WTC11 (cell line): Measurements from ENCODE around the gene PGF. TPM values are rescaled to one million over a fixed set of nuclear protein-coding genes. Genes with fewer than 3 reads are reported as not detected.
"Not testable (repeated sequence)": the region's sequence is repeated elsewhere in the genome, so short reads cannot be mapped to it uniquely, and the experiment has no call there.

Experiments used
- ATAC-seq: fragments of 200-7000 bp; cut with Tn5 transposase; 2 replicates; pipeline ENCODE4 v1.10.0; 2021; ENCODE audit warnings: mild to moderate bottlenecking, moderate library complexity
- CTCF ChIA-PET: fragments of 300-600 bp; sonication (Branson Sonifier 250); formaldehyde crosslinking; loops from one replicate; lab custom pipeline; 2021; ENCODE audit warnings: antibody characterized with exemption; lab: Charles Lee
- POLR2A ChIA-PET: fragments of 350-600 bp; sonication (Branson Sonifier 250); formaldehyde crosslinking; loops from one replicate; lab custom pipeline; 2021; ENCODE audit warnings: antibody characterized with exemption; lab: Charles Lee
- DNase-seq: peaks from one replicate; pipeline ENCODE4 v3.0.0; 2021; ENCODE audit warnings: low spot score
- H3K27ac Mint-ChIP-seq: 2 replicates; pipeline ENCODE4 v1.8.0; 2021; ENCODE audit warnings: mixed read lengths
- H3K27me3 Mint-ChIP-seq: 2 replicates; pipeline ENCODE4 v1.8.0; 2021; ENCODE audit warnings: low read depth, mild to moderate bottlenecking, moderate library complexity, mixed read lengths
- H3K36me3 Mint-ChIP-seq: 2 replicates; pipeline ENCODE4 v1.8.0; 2021; ENCODE audit warnings: mixed read lengths
- H3K4me1 Mint-ChIP-seq: 2 replicates; pipeline ENCODE4 v1.8.0; 2022; ENCODE audit warnings: mixed read lengths
- H3K4me3 Mint-ChIP-seq: 2 replicates; pipeline ENCODE4 v1.8.0; 2021; ENCODE audit warnings: mild to moderate bottlenecking, moderate library complexity, mixed read lengths
- H3K9me3 Mint-ChIP-seq: 2 replicates; pipeline ENCODE4 v1.8.0; 2021; ENCODE audit warnings: mixed read lengths
- AFF4 ChIP-seq: sonication (generic); formaldehyde crosslinking; IDR thresholded peaks from 2 replicates; pipeline ENCODE4 v1.8.1; 2023; ENCODE audit warnings: mild to moderate bottlenecking, missing genetic modification reagents, borderline replicate concordance
- ARID4B ChIP-seq: sonication (generic); formaldehyde crosslinking; IDR thresholded peaks from 2 replicates; pipeline ENCODE4 v1.8.0; 2023; ENCODE audit warnings: missing genetic modification reagents, mild to moderate bottlenecking, borderline replicate concordance
- ATF2 ChIP-seq: sonication (generic); formaldehyde crosslinking; IDR thresholded peaks from 2 replicates; pipeline ENCODE4 v1.8.1; 2022; ENCODE audit warnings: low read depth, missing genetic modification reagents, borderline replicate concordance
- ATF3 ChIP-seq: sonication (generic); formaldehyde crosslinking; conservative IDR thresholded peaks from 2 replicates; pipeline ENCODE4 v1.8.1; 2022; ENCODE audit warnings: mild to moderate bottlenecking, missing genetic modification reagents
- ELF4 ChIP-seq: sonication (generic); formaldehyde crosslinking; IDR thresholded peaks from 2 replicates; pipeline ENCODE4 v1.8.1; 2022; ENCODE audit warnings: low read depth, mild to moderate bottlenecking, moderate library complexity, missing genetic modification reagents
- NR2C2 ChIP-seq: sonication (generic); formaldehyde crosslinking; IDR thresholded peaks from 2 replicates; pipeline ENCODE4 v1.8.0; 2022; ENCODE audit warnings: mild to moderate bottlenecking, missing genetic modification reagents
- ZNF138 ChIP-seq: sonication (generic); formaldehyde crosslinking; conservative IDR thresholded peaks from 2 replicates; pipeline ENCODE4 v1.8.1; 2022; ENCODE audit warnings: mild to moderate bottlenecking, moderate library complexity, missing genetic modification reagents
- ZNF671 ChIP-seq: fragments of 250-450 bp; sonication (Bioruptor Pico); IDR thresholded peaks from 2 replicates; pipeline ENCODE4 v1.8.0; 2021; ENCODE audit warnings: mild to moderate bottlenecking
- total RNA-seq: library from RNA; stranded (reverse); gene quantifications from 3 replicates; pipeline ENCODE4 v1.2.3, GENCODE V29; 2021
- TF ChIP-seq, protein P1 (sequence below): sonication (generic); formaldehyde crosslinking; conservative IDR thresholded peaks from 2 replicates; pipeline ENCODE4 v1.8.1; 2023; ENCODE audit warnings: mild to moderate bottlenecking, low read depth, missing genetic modification reagents, moderate library complexity

Gene PGF
- total RNA-seq, 1 experiment from 2014 or later = 6.7 TPM

GRCh38 chr14:74934476-74935359 is 20.7 kb downstream of the PGF start:
- POLR2A ChIA-PET = interaction anchor here (0.7 kb wide), 1 partner anchor 12 kb away, joined by 3 read pairs; the partner anchor contains the start of gene RPS6KL1
- CTCF ChIA-PET = interaction anchor here (0.9 to 2.5 kb wide), 9 partner anchors 10 to 154 kb away, joined by 3 to 23 read pairs (median 4); partner anchors contain the start of gene RPS6KL1
- ATAC-seq (peak; percentile 56), DNase-seq (no peak)
- H3K36me3 Mint-ChIP-seq = no peaks in the 10 kb centered on the region
- no peaks in the 10 kb centered on the region; the same call in none of the 2 replicates for H3K27me3 Mint-ChIP-seq
- H3K4me3 Mint-ChIP-seq = no peak overlapping the region
- H3K9me3 Mint-ChIP-seq = no peaks in the 10 kb centered on the region
- H3K27ac Mint-ChIP-seq = no peak overlapping the region
- TF ChIP-seq, protein P1, sequence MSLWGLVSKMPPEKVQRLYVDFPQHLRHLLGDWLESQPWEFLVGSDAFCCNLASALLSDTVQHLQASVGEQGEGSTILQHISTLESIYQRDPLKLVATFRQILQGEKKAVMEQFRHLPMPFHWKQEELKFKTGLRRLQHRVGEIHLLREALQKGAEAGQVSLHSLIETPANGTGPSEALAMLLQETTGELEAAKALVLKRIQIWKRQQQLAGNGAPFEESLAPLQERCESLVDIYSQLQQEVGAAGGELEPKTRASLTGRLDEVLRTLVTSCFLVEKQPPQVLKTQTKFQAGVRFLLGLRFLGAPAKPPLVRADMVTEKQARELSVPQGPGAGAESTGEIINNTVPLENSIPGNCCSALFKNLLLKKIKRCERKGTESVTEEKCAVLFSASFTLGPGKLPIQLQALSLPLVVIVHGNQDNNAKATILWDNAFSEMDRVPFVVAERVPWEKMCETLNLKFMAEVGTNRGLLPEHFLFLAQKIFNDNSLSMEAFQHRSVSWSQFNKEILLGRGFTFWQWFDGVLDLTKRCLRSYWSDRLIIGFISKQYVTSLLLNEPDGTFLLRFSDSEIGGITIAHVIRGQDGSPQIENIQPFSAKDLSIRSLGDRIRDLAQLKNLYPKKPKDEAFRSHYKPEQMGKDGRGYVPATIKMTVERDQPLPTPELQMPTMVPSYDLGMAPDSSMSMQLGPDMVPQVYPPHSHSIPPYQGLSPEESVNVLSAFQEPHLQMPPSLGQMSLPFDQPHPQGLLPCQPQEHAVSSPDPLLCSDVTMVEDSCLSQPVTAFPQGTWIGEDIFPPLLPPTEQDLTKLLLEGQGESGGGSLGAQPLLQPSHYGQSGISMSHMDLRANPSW (CRISPR knock-in tag) = no peak
- TF ChIP-seq ZNF138 (CRISPR knock-in tag) (no peak), ZNF671 (CRISPR knock-in tag) (no peak), ATF3 (CRISPR knock-in tag) (no peak), ATF2 (CRISPR knock-in tag) (no peak), AFF4 (CRISPR knock-in tag) (no peak)
- 0 out of 2 replicates have a peak, but pooled peaks cover 3% of the 10 kb centered on the region for H3K4me1 Mint-ChIP-seq

- Mint-ChIP-seq H3K27me3 (no peaks in the 10 kb centered on the region; the same call in none of the 2 replicates), H3K36me3 (no peaks in the 10 kb centered on the region), H3K4me3 (no peak overlapping the region), H3K27ac (no peak overlapping the region), H3K4me1 (0 out of 2 replicates have a peak, but pooled peaks cover 3% of the 10 kb centered on the region), H3K9me3 (no peaks in the 10 kb centered on the region)
- TF ChIP-seq ARID4B (CRISPR knock-in tag) (no peak), NR2C2 (CRISPR knock-in tag) (no peak), ELF4 (no peak)
- ChIA-PET CTCF (interaction anchor here (0.9 to 2.1 kb wide), 8 partner anchors 11 to 155 kb away, joined by 3 to 9 read pairs (median 4); partner anchors contain the start of gene RPS6KL1), POLR2A (no interaction called here)
- no peak for DNase-seq
- ATAC-seq = no peak
Observed at GRCh38 chr14:74934041-74934440, 21.4 kb downstream of the PGF start.

GRCh38 chr14:74932936-74933335 is 22.5 kb downstream of the PGF start:
- H3K9me3 Mint-ChIP-seq, H3K27me3 Mint-ChIP-seq, H3K4me1 Mint-ChIP-seq, H3K36me3 Mint-ChIP-seq, H3K4me3 Mint-ChIP-seq, ATAC-seq, DNase-seq, POLR2A ChIA-PET, H3K27ac Mint-ChIP-seq: not testable (repeated sequence)
- CTCF ChIA-PET = interaction anchor here (0.6 to 1.0 kb wide), 2 partner anchors 9 to 27 kb away, joined by 3 read pairs; no protein-coding TSS in a partner anchor
